Colonic mucosa (tissue), 4 donors: ENCODE results near the gene ELMO1. TPM values are rescaled to one million over a fixed set of nuclear protein-coding genes. Genes with fewer than 3 reads are reported as not detected.

ENCODE experiments used
- DNase-seq: peaks from one replicate; pipeline ENCODE4 v3.0.0-alpha.2; 2020
- H3K27ac ChIP-seq: fragments of 200-600 bp; one replicate; pipeline ENCODE4 v1.8.0; 2021
- H3K27me3 ChIP-seq: fragments of 200-600 bp; one replicate; pipeline ENCODE4 v1.8.0; 2021
- H3K36me3 ChIP-seq: fragments of 200-600 bp; one replicate; pipeline ENCODE4 v1.8.0; 2021
- H3K4me1 ChIP-seq: fragments of 200-600 bp; one replicate; pipeline ENCODE4 v1.8.0; 2021; ENCODE audit warnings: mild to moderate bottlenecking
- H3K4me3 ChIP-seq: fragments of 200-600 bp; one replicate; pipeline ENCODE4 v1.8.0; 2021
- H3K9ac ChIP-seq, 2 donors: one replicate each; pipeline ENCODE4 v1.7.0; 2013; ENCODE audit warnings: control low read depth in 2 of 2, low read depth in 2 of 2, low read length in 2 of 2
- H3K9me3 ChIP-seq: fragments of 200-600 bp; one replicate; pipeline ENCODE4 v1.8.0; 2021
- CTCF ChIP-seq: fragments of 200-600 bp; IDR thresholded peaks from one replicate; pipeline ENCODE4 v1.8.0; 2022; ENCODE audit warnings: antibody characterized with exemption, mild to moderate bottlenecking
- intact Hi-C: fragments of 100-400 bp; cut with DNase I; formaldehyde crosslinking; loops from one replicate; pipeline ENCODE4 v1.14.1; 2022
- total RNA-seq, 2 donors: library from RNA; stranded (reverse); fragmentation: NEBNext Ultra II Directional in 1 of 2; extraction: Animal tissue kit (Norgen Biotek cat#: 25700) in 1 of 2; gene quantifications; one replicate each; pipeline ENCODE4 v1.2.1, GENCODE V29; 2021
- donor health status: healthy.
- donor health status: DM: no; HTN: no; CAD: no.
- donor health status: DM: no; HTN: no; CAD: no.

Gene ELMO1
- total RNA-seq, 2 donors from 2014 or later, result 4.2 to 4.7 TPM

- Histone ChIP-seq H3K9me3 (no peaks in the 10 kb centered on the region), H3K27ac (no peak overlapping the region), H3K4me3 (no peak overlapping the region), H3K27me3 (no peaks in the 10 kb centered on the region), H3K9ac (no peak overlapping the region), H3K36me3 (no peaks in the 10 kb centered on the region), H3K4me1 (no peaks in the 10 kb centered on the region)
- no peak for TF ChIP-seq CTCF
- no peak for DNase-seq
- intact Hi-C loops, result no loop called here
Observed at GRCh38 chr7:37295401-37295800, 153.3 kb downstream of the ELMO1 start.

- Histone ChIP-seq H3K9ac (no peak overlapping the region), H3K4me1 (peaks cover 2% of the 10 kb centered on the region), H3K4me3 (no peak overlapping the region), H3K27me3 (no peaks in the 10 kb centered on the region), H3K9me3 (no peaks in the 10 kb centered on the region), H3K27ac (no peak overlapping the region), H3K36me3 (no peaks in the 10 kb centered on the region)
- intact Hi-C loops, result no loop called here
- TF ChIP-seq CTCF, result no peak
- no peak for DNase-seq
Observed at GRCh38 chr7:37290731-37291130, 157.9 kb downstream of the ELMO1 start.

- peaks cover 2% of the 10 kb centered on the region for H3K4me1 ChIP-seq
- intact Hi-C loops, result loop anchor here (5.0 to 10.0 kb wide), 2 partner anchors 205 to 543 kb away; no protein-coding TSS in a partner anchor
- no peak overlapping the region for H3K9ac ChIP-seq
- no peak for DNase-seq
- H3K9me3 ChIP-seq, result no peaks in the 10 kb centered on the region
- H3K4me3 ChIP-seq, result no peak overlapping the region
- no peaks in the 10 kb centered on the region for H3K27me3 ChIP-seq
- no peak overlapping the region for H3K27ac ChIP-seq
- no peaks in the 10 kb centered on the region for H3K36me3 ChIP-seq
- no peak for TF ChIP-seq CTCF
Observed at GRCh38 chr7:37289781-37290180, 158.9 kb downstream of the ELMO1 start.

GRCh38 chr7:37289367-37289766 lies 159.3 kb downstream of the ELMO1 start:
- Histone ChIP-seq H3K27me3 (no peaks in the 10 kb centered on the region), H3K27ac (no peak overlapping the region), H3K9me3 (no peaks in the 10 kb centered on the region), H3K36me3 (no peaks in the 10 kb centered on the region), H3K9ac (no peak overlapping the region), H3K4me1 (peaks cover 2% of the 10 kb centered on the region), H3K4me3 (no peak overlapping the region)
- DNase-seq, result no peak
- intact Hi-C loops, result loop anchor here (5.0 to 10.0 kb wide), 2 partner anchors 205 to 543 kb away; no protein-coding TSS in a partner anchor
- no peak for TF ChIP-seq CTCF

- TF ChIP-seq CTCF, result no peak
- no peaks in the 10 kb centered on the region for H3K36me3 ChIP-seq
- no peak overlapping the region for H3K27ac ChIP-seq
- no peak for DNase-seq
- H3K4me3 ChIP-seq, result no peak overlapping the region
- H3K27me3 ChIP-seq, result no peaks in the 10 kb centered on the region
- H3K4me1 ChIP-seq, result peaks cover 2% of the 10 kb centered on the region
- intact Hi-C loops, result loop anchor here (5.0 to 10.0 kb wide), 2 partner anchors 208 to 545 kb away; no protein-coding TSS in a partner anchor
- no peaks in the 10 kb centered on the region for H3K9me3 ChIP-seq
- H3K9ac ChIP-seq, result no peak overlapping the region
Observed at GRCh38 chr7:37287131-37287855, 161.4 kb downstream of the ELMO1 start.
